Urinary bladder (tissue), 4 donors: ENCODE results near the gene RGS7. TPM values are rescaled to one million over a fixed set of nuclear protein-coding genes. Genes with fewer than 3 reads are reported as not detected.
"Not testable (repeated sequence)": the region's sequence is repeated elsewhere in the genome, so short reads cannot be mapped to it uniquely, and the experiment has no call there.

Experiments used
- DNase-seq: peaks from one replicate; pipeline ENCODE4 v3.0.0-alpha.2; 2015; ENCODE audit errors: extremely low spot score
- H3K27ac ChIP-seq: one replicate; pipeline ENCODE4 v1.5.1; 2013; ENCODE audit warnings: low read depth, mild to moderate bottlenecking, moderate library complexity
- H3K36me3 ChIP-seq: one replicate; pipeline ENCODE4 v1.6.1; 2013; ENCODE audit warnings: mild to moderate bottlenecking, moderate library complexity; ENCODE audit not compliant: insufficient read depth
- H3K4me1 ChIP-seq: one replicate; pipeline ENCODE4 v1.6.1; 2013; ENCODE audit warnings: mild to moderate bottlenecking, moderate library complexity; ENCODE audit not compliant: insufficient read depth
- H3K4me3 ChIP-seq: one replicate; pipeline ENCODE4 v1.5.1; 2013; ENCODE audit warnings: low read depth, low read length
- WGBS: extraction: QIAGEN DNeasy Blood & Tissue Kit; methylation state at CpG from one replicate; pipeline ENCODE4 v1.1.7; 2013; 5-methylcytosine and 5-hydroxymethylcytosine counted together
- polyA plus RNA-seq: library from polyadenylated mRNA; stranded (reverse); fragments of 200-250 nt; gene quantifications from one replicate; pipeline ENCODE4 v1.2.3, GENCODE V29; 2013
- total RNA-seq: library from RNA; depleted of rRNA; stranded (reverse); fragments of >200 nt; gene quantifications from one replicate; pipeline ENCODE4 v1.2.3, GENCODE V29; 2014
- donor health status: healthy with polysubstance abuse.
- donor health status: healthy.

RGS7 gene
- total and polyA plus RNA-seq, 2 donors = 0.04 to 0.42 TPM

GRCh38 chr1:241125286-241125685 is 231.7 kb downstream of the RGS7 start:
- WGBS = 82% methylated on average over 2 of the region's 2 CpGs
- Histone ChIP-seq H3K4me1 (no peaks in the 10 kb centered on the region), H3K36me3 (no peaks in the 10 kb centered on the region), H3K27ac (no peak overlapping the region), H3K4me3 (no peak overlapping the region)
- no peak for DNase-seq

GRCh38 chr1:241118049-241118448 is 239.0 kb downstream of the RGS7 start:
- Histone ChIP-seq H3K36me3 (no peaks in the 10 kb centered on the region), H3K27ac (no peak overlapping the region), H3K4me1 (no peaks in the 10 kb centered on the region), H3K4me3 (no peak overlapping the region)
- 64% methylated on average over 3 of the region's 3 CpGs for WGBS
- no peak for DNase-seq

GRCh38 chr1:241115784-241116183 is 241.2 kb downstream of the RGS7 start:
- WGBS = 84% methylated on average over 5 of the region's 5 CpGs
- DNase-seq = no peak

GRCh38 chr1:241114699-241115233 is 242.2 kb downstream of the RGS7 start:
- Histone ChIP-seq H3K27ac (no peak overlapping the region), H3K4me1 (no peaks in the 10 kb centered on the region), H3K36me3 (no peaks in the 10 kb centered on the region), H3K4me3 (no peak overlapping the region)
- 50% methylated on average over 1 of the region's 1 CpG for WGBS
- no peak for DNase-seq

More at GRCh38 chr1:241115784-241116183, 241.2 kb downstream of the RGS7 start:
- no peak overlapping the region for H3K4me3 ChIP-seq
- H3K36me3 ChIP-seq = no peaks in the 10 kb centered on the region
- H3K4me1 ChIP-seq = no peaks in the 10 kb centered on the region
- H3K27ac ChIP-seq = no peak overlapping the region

GRCh38 chr1:241113557-241113956 is 243.4 kb downstream of the RGS7 start:
- H3K36me3 ChIP-seq = no peaks in the 10 kb centered on the region
- H3K4me1 ChIP-seq = no peaks in the 10 kb centered on the region
- H3K4me3 ChIP-seq = no peak overlapping the region
- 63% methylated on average over 5 of the region's 5 CpGs for WGBS
- no peak overlapping the region for H3K27ac ChIP-seq
- no peak for DNase-seq

- Histone ChIP-seq H3K4me1 (no peaks in the 10 kb centered on the region), H3K4me3 (no peak overlapping the region), H3K36me3 (no peaks in the 10 kb centered on the region), H3K27ac (no peak overlapping the region)
- WGBS = 91% methylated on average over 7 of the region's 7 CpGs
- no peak for DNase-seq
Observed at GRCh38 chr1:241109039-241109438, 248.0 kb downstream of the RGS7 start.

- Histone ChIP-seq H3K4me3 (no peak overlapping the region), H3K27ac (no peak overlapping the region), H3K36me3 (no peaks in the 10 kb centered on the region), H3K4me1 (no peaks in the 10 kb centered on the region)
- DNase-seq = no peak
- WGBS = 90% methylated on average over 3 of the region's 3 CpGs
Observed at GRCh38 chr1:241105147-241105546, 251.9 kb downstream of the RGS7 start.

GRCh38 chr1:241102664-241103063 is 254.3 kb downstream of the RGS7 start:
- Histone ChIP-seq H3K27ac (no peak overlapping the region), H3K36me3 (no peaks in the 10 kb centered on the region), H3K4me3 (no peak overlapping the region), H3K4me1 (no peaks in the 10 kb centered on the region)
- WGBS = 35% methylated on average over 1 of the region's 1 CpG
- DNase-seq = no peak

- no peak for DNase-seq
- Histone ChIP-seq H3K36me3 (no peaks in the 10 kb centered on the region), H3K4me1 (no peaks in the 10 kb centered on the region), H3K27ac (no peak overlapping the region), H3K4me3 (no peak overlapping the region)
- WGBS = 57% methylated on average over 3 of the region's 3 CpGs
Observed at GRCh38 chr1:241101622-241102021, 255.4 kb downstream of the RGS7 start.

- Histone ChIP-seq H3K27ac (no peak overlapping the region), H3K36me3 (no peaks in the 10 kb centered on the region), H3K4me1 (no peaks in the 10 kb centered on the region), H3K4me3 (no peak overlapping the region)
- no peak for DNase-seq
- WGBS = 96% methylated on average over 5 of the region's 5 CpGs
Observed at GRCh38 chr1:241097479-241097878, 259.5 kb downstream of the RGS7 start.

- Histone ChIP-seq H3K36me3 (no peaks in the 10 kb centered on the region), H3K4me1 (no peaks in the 10 kb centered on the region), H3K27ac (no peak overlapping the region), H3K4me3 (no peak overlapping the region)
- WGBS = 65% methylated on average over 4 of the region's 4 CpGs
- DNase-seq = no peak
Observed at GRCh38 chr1:241096982-241097381, 260.0 kb downstream of the RGS7 start.

GRCh38 chr1:241095847-241096246 is 261.2 kb downstream of the RGS7 start:
- no peak overlapping the region for H3K27ac ChIP-seq

GRCh38 chr1:241090798-241091197 is 266.2 kb downstream of the RGS7 start:
- WGBS = 74% methylated on average over 3 of the region's 3 CpGs
- Histone ChIP-seq H3K36me3 (no peaks in the 10 kb centered on the region), H3K4me3 (no peak overlapping the region), H3K4me1 (no peaks in the 10 kb centered on the region), H3K27ac (no peak overlapping the region)
- DNase-seq = no peak

More at GRCh38 chr1:241095847-241096246, 261.2 kb downstream of the RGS7 start:
- 86% methylated on average over 6 of the region's 6 CpGs for WGBS
- Histone ChIP-seq H3K4me1 (no peaks in the 10 kb centered on the region), H3K4me3 (no peak overlapping the region), H3K36me3 (no peaks in the 10 kb centered on the region)
- no peak for DNase-seq

GRCh38 chr1:241089066-241089465 is 267.9 kb downstream of the RGS7 start:
- WGBS = 78% methylated on average over 1 of the region's 1 CpG
- DNase-seq, H3K36me3 ChIP-seq, H3K4me1 ChIP-seq, H3K4me3 ChIP-seq, H3K27ac ChIP-seq: not testable (repeated sequence)

- H3K4me1 ChIP-seq, H3K27ac ChIP-seq, H3K4me3 ChIP-seq, DNase-seq, H3K36me3 ChIP-seq: not testable (repeated sequence)
- WGBS = 72% methylated on average over 2 of the region's 2 CpGs
Observed at GRCh38 chr1:241088075-241088474, 268.9 kb downstream of the RGS7 start.
